ENCODE measurements around the gene AQP6. TPM values are rescaled to one million over a fixed set of nuclear protein-coding genes. Genes with fewer than 3 reads are reported as not detected.

AQP6 gene
- total RNA-seq, 1 experiment from 2014 or later: 0.09 TPM

GRCh38 chr12:49982246-49983087 is 9.7 kb downstream of the AQP6 start:
- Mint-ChIP-seq H3K27me3 (ENCODE audit: low read depth) (no peaks in the 10 kb centered on the region; the same call in 1 of the 2 replicates), H3K4me3 (no peak overlapping the region), H3K27ac (peak overlapping the region in 2 of 3 experiments; percentile 16 to 19; a peak in 1 of 7 replicates), H3K9me3 (no peaks in the 10 kb centered on the region), H3K4me1 (peaks cover 42 to 53% of the 10 kb centered on the region in 2 experiments), H3K36me3 (ENCODE audit: insufficient read depth in 1 of 3, low read depth in 3 of 3) (peaks cover 0 to 4% (median 1%) of the 10 kb centered on the region in 3 experiments; a peak in 2 of 7 replicates)
- no peak overlapping the region for H4K91ac ChIP-seq (ENCODE audit: insufficient read length, low read depth, low read length)
- H3K9me3 ChIP-seq (ENCODE audit: control insufficient read depth, low read depth, low read length): no peaks in the 10 kb centered on the region
- no CpG with 5 or more reads among the region's 7 CpGs for WGBS (ENCODE audit: extremely low coverage, insufficient read length, low lambda C conversion rate)
- H4K5ac ChIP-seq (ENCODE audit: insufficient read length, low read depth, low read length): no peak overlapping the region
- no peak overlapping the region for H2BK15ac ChIP-seq (ENCODE audit: low read depth, low read length)
- H3K4me1 ChIP-seq (ENCODE audit: insufficient read depth, low read length): no peaks in the 10 kb centered on the region; the same call in 1 of the 2 replicates
- H2AK5ac ChIP-seq (ENCODE audit: insufficient read length, low read length): no peak overlapping the region
- no peak overlapping the region for H3K14ac ChIP-seq (ENCODE audit: insufficient read depth, low read length)
- H2BK12ac ChIP-seq (ENCODE audit: insufficient read length, low read depth, low read length): no peak overlapping the region
- no peak overlapping the region for H3T11ph ChIP-seq (ENCODE audit: low read length)
- H2BK5ac ChIP-seq (ENCODE audit: insufficient read length, low read length): no peak overlapping the region
- no peak for TF ChIP-seq CTCF (conservative IDR thresholded peaks at IDR 0.05)
- DNase-seq: no peak
- H3K79me1 ChIP-seq (ENCODE audit: insufficient read depth, low read depth, low read length, poor library complexity, severe bottlenecking): no peaks in the 10 kb centered on the region
- H3K56ac ChIP-seq (ENCODE audit: insufficient read length, low read depth, low read length): no peak overlapping the region
- H4K8ac ChIP-seq (replicated peaks; ENCODE audit: insufficient read length, low read depth, low read length): no peak overlapping the region
- H3K23ac ChIP-seq (ENCODE audit: insufficient read length, low read depth, low read length): no peak overlapping the region
- no peak overlapping the region for H2AFZ ChIP-seq (ENCODE audit: low read length)
- no peaks in the 10 kb centered on the region for H4K20me1 ChIP-seq (ENCODE audit: control insufficient read depth, insufficient read depth, insufficient read length)
- no peaks in the 10 kb centered on the region for H3K79me2 ChIP-seq (ENCODE audit: insufficient read depth, low read length)
- H3K4me2 ChIP-seq (ENCODE audit: insufficient read depth, insufficient read length, low read length): no peak overlapping the region
- H2BK20ac ChIP-seq (ENCODE audit: low read depth, low read length, poor library complexity, severe bottlenecking): no peak overlapping the region
- no peaks in the 10 kb centered on the region for H3K27me3 ChIP-seq (ENCODE audit: insufficient read depth, low read length)
- H3K27ac ChIP-seq (ENCODE audit: insufficient read length, low read depth, low read length): no peak overlapping the region
- H3K23me2 ChIP-seq (ENCODE audit: insufficient read length, low read depth, low read length, poor library complexity, severe bottlenecking): no peaks in the 10 kb centered on the region
- no peak overlapping the region for H3K4ac ChIP-seq (ENCODE audit: low read depth, low read length)
- no peak overlapping the region for H3K9ac ChIP-seq (ENCODE audit: extremely low read depth, insufficient read length, low read length)
- no peak overlapping the region for H3K18ac ChIP-seq (ENCODE audit: insufficient read length, low read depth, low read length)
- H2BK120ac ChIP-seq (ENCODE audit: low read depth, low read length, poor library complexity, severe bottlenecking): no peak overlapping the region

All from H9 (cell line).